Peyer's patch (tissue), 4 donors: ENCODE measurements around the gene LRRC28. TPM values are rescaled to one million over a fixed set of nuclear protein-coding genes. Genes with fewer than 3 reads are reported as not detected.
"Not testable (repeated sequence)": the region's sequence is repeated elsewhere in the genome, so short reads cannot be mapped to it uniquely, and the experiment has no call there.

Experiments used
- DNase-seq, 3 donors: peaks; one replicate each; pipeline ENCODE4 v3.0.0-alpha.2; 2017 to 2019
- H3K27ac ChIP-seq, 4 donors: fragments of 200-600 bp; sonication (generic); one replicate each; pipeline ENCODE4 v1.5.1; 2016 to 2019
- H3K27me3 ChIP-seq, 2 donors: fragments of 200-600 bp; sonication (generic); one replicate each; pipeline ENCODE4 v1.5.1; 2019
- H3K36me3 ChIP-seq, 3 donors: fragments of 200-600 bp; sonication (generic); one replicate each; pipeline ENCODE4 v1.5.1; 2016 to 2019
- H3K4me1 ChIP-seq, 4 donors: fragments of 200-600 bp; sonication (generic); one replicate each; pipeline ENCODE4 v1.5.1; 2016 to 2019
- H3K4me3 ChIP-seq, 4 donors: fragments of 200-600 bp; sonication (generic); 1 replicate in 3 of 4; 2 replicates in 1 of 4; pipeline ENCODE4 v1.5.1; 2016 to 2019; ENCODE audit warnings: mild to moderate bottlenecking in 1 of 4
- H3K9me3 ChIP-seq, 4 donors: fragments of 200-600 bp; sonication (generic); one replicate each; pipeline ENCODE4 v1.5.1; 2016 to 2019; ENCODE audit warnings: mild to moderate bottlenecking in 1 of 4
- POLR2A ChIP-seq, 2 donors: fragments of 450-650 bp; IDR thresholded peaks; one replicate each; pipeline ENCODE4 v1.5.1; 2017; ENCODE audit warnings: antibody characterized with exemption in 2 of 2, mild to moderate bottlenecking in 2 of 2, moderate library complexity in 2 of 2
- total RNA-seq, 4 donors: library from RNA; depleted of rRNA; stranded (reverse); fragments of >200 nt; gene quantifications; one replicate each; pipeline ENCODE4 v1.1.0, GENCODE V29; 2016
- TF ChIP-seq, protein P1 (sequence below), 6 experiments: fragments of 450-650 bp in 4 of 6; fragments of 200-600 bp in 2 of 6; sonication (generic) in 1 of 6; IDR thresholded peaks; one replicate each; pipeline ENCODE4 v1.5.1; 2017 to 2019; ENCODE audit warnings: antibody characterized with exemption in 6 of 6, mild to moderate bottlenecking in 3 of 6, moderate library complexity in 1 of 6

LRRC28 gene
- total RNA-seq, 4 donors from 2014 or later: 62.7 to 197 (median 157) TPM

DNA sequence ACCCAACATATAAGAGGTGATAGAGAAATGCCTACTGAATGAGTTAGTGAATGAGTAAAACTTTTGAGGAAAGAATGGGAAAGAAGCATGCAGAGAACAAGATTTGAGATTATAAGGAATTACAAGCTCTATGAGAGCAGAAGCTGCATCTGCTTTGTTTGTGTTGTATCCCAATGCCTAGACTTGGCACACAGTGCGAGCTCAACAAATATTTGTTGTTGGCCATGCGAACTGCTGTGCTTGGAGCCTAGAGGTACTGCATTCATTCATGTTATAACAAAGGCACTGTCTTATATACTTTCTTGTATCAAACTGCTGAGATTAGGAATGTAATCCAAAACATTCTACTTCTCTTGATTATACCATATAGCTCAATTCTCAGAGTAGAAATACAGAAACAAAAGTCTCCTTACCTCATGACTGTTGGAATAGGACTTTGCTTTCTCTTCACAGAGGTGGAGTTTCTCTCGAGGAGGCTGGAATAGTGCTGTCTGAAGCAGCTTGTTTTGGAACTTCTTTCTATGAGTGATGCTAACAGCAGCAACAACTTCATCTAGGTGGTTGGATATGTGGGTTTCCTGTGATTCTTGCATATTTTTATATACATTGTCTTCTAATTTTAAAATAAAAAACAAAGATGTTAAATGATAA lies 23.0 kb upstream of the LRRC28 start:
- TF ChIP-seq, protein P1, sequence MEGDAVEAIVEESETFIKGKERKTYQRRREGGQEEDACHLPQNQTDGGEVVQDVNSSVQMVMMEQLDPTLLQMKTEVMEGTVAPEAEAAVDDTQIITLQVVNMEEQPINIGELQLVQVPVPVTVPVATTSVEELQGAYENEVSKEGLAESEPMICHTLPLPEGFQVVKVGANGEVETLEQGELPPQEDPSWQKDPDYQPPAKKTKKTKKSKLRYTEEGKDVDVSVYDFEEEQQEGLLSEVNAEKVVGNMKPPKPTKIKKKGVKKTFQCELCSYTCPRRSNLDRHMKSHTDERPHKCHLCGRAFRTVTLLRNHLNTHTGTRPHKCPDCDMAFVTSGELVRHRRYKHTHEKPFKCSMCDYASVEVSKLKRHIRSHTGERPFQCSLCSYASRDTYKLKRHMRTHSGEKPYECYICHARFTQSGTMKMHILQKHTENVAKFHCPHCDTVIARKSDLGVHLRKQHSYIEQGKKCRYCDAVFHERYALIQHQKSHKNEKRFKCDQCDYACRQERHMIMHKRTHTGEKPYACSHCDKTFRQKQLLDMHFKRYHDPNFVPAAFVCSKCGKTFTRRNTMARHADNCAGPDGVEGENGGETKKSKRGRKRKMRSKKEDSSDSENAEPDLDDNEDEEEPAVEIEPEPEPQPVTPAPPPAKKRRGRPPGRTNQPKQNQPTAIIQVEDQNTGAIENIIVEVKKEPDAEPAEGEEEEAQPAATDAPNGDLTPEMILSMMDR (IDR thresholded peaks at IDR 0.05): no peak
- no peak for TF ChIP-seq POLR2A (IDR thresholded peaks at IDR 0.05)
- Histone ChIP-seq H3K4me3 (no peak overlapping the region), H3K27ac (no peak overlapping the region), H3K9me3 (no peaks in the 10 kb centered on the region), H3K36me3 (peaks cover 0 to 35% (median 0%) of the 10 kb centered on the region in 3 donors), H3K27me3 (no peaks in the 10 kb centered on the region), H3K4me1 (no peaks in the 10 kb centered on the region)
- DNase-seq: no peak

DNA sequence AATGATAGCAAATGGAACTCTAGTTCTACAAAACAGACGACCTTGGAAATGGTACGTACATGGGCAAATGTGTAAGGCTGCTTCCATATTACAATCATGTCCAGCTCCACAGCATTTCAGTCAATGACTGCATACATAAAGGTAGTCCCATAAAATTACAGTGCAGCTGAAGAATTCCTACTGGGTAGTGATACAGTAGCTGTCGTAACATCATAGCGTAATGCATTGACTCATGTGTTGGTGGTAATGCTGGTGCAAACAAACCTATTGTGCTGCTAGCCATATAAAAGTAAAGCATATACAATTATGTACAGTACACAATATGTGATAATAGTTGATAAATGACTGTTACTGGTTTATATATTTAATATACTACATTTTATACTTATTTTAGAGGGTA lies 20.4 kb upstream of the LRRC28 start:
- H3K27ac ChIP-seq: no peak overlapping the region
- DNase-seq: no peak
- peaks cover 0 to 20% (median 0%) of the 10 kb centered on the region in 3 donors for H3K36me3 ChIP-seq
- no peaks in the 10 kb centered on the region for H3K9me3 ChIP-seq
- no peak overlapping the region for H3K4me3 ChIP-seq
- TF ChIP-seq, protein P1 (IDR thresholded peaks at IDR 0.05): no peak
- TF ChIP-seq POLR2A (IDR thresholded peaks at IDR 0.05): no peak
- H3K4me1 ChIP-seq: no peaks in the 10 kb centered on the region
- no peaks in the 10 kb centered on the region for H3K27me3 ChIP-seq

DNA sequence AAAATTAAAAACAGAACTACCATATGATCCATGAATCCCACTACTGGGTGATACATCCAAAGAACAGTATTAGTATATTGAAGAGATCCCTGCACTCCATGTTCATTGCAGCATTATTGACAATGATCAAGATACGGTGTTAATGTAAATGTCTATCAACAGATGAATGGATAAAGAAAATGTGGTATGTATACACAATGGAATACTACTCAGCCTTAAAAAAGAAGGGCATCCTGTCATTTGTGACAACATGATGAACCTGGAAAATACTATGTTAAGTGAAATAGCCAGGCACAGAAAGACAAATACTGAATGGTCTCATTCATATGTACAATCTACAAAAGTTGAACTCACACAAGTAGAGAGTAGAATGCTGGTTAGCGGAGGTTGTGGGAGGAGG lies 18.5 kb upstream of the LRRC28 start:
- DNase-seq: no peak
- Histone ChIP-seq H3K4me3 (no peak overlapping the region), H3K27ac (no peak overlapping the region), H3K9me3 (no peaks in the 10 kb centered on the region), H3K36me3 (peaks cover 0 to 8% (median 0%) of the 10 kb centered on the region in 3 donors), H3K4me1 (no peaks in the 10 kb centered on the region), H3K27me3 (no peaks in the 10 kb centered on the region)
- TF ChIP-seq POLR2A (IDR thresholded peaks at IDR 0.05): no peak

DNA sequence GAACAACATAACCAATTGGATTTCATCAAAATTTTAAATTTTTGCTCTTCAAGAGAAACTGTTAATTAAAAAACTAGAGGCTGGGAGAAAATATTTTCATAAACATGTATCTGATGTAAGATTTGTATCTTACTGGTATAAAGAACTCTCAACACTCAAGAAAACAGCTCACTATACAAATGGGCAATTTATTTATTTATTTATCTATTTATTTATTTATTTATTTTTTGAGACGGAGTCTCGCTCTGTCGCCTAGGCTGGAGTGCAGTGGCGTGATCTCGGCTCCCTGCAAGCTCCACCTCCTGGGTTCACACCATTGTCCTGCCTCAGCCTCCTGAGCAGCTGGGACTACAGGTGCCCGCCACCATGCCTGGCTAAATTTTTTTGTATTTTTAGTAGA lies 17.1 kb upstream of the LRRC28 start:
- DNase-seq, H3K36me3 ChIP-seq, H3K27ac ChIP-seq, H3K4me3 ChIP-seq, H3K9me3 ChIP-seq, H3K4me1 ChIP-seq, H3K27me3 ChIP-seq: not testable (repeated sequence)

DNA sequence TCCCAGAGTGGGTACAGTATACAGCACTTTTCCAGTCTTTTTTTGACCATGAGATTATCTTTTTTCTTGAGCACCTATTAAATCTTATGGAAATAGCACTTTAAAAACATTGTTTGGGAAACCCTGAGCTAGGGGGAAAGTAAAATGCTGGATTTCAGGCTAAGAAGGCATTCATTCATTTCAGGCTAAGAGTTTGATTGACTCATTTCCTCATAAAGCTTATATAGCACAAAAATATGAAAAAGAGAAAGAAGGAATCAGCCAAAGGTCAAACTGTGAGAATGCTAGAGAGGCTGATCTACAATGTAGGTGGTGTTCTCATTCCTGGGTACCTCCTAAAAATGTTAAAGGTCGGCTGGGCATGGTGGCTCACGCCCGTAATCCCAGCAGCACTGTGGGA lies 12.4 kb upstream of the LRRC28 start:
- Histone ChIP-seq H3K9me3 (no peaks in the 10 kb centered on the region), H3K27ac (no peak overlapping the region), H3K4me1 (no peaks in the 10 kb centered on the region), H3K27me3 (no peaks in the 10 kb centered on the region), H3K36me3 (no peaks in the 10 kb centered on the region), H3K4me3 (no peak overlapping the region)
- TF ChIP-seq, protein P1 (IDR thresholded peaks at IDR 0.05): no peak
- TF ChIP-seq POLR2A (IDR thresholded peaks at IDR 0.05): no peak
- DNase-seq: no peak

DNA sequence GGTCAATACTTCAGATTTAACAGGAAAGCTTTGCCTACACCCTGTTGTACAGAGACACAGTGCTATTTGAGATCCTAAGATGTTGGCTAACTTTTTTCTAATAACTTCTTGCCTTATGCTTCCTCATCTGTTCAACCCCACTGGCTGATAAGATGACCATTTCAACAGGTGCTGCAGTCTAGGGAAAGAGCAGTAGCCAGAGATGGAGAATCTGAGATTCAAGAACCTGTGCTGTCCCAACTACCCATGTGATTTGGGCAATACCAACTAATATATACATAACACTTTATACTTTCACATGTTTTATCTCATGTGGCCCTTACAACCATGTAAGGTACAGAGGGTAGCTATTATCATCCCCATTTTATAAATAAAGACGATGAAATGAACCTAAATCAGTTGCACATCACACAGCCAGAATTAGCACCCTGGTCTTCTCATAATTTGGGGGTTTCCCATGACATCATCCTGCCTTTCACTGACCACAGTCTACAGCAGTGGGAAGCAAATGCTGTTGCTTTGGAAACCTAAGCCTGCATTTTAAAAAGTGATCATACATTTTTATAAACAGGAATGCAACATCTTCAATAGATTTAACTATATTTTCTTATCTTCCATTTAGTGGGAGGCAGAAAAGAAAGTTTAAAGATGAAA lies 11.6 kb upstream of the LRRC28 start:
- H3K27ac ChIP-seq: no peak overlapping the region
- H3K27me3 ChIP-seq: no peaks in the 10 kb centered on the region
- no peak overlapping the region for H3K4me3 ChIP-seq
- H3K4me1 ChIP-seq: no peaks in the 10 kb centered on the region
- H3K36me3 ChIP-seq: no peaks in the 10 kb centered on the region
- no peak for DNase-seq
- TF ChIP-seq, protein P1 (IDR thresholded peaks at IDR 0.05): no peak
- TF ChIP-seq POLR2A (IDR thresholded peaks at IDR 0.05): no peak
- no peaks in the 10 kb centered on the region for H3K9me3 ChIP-seq
